ENCODE results near the gene CCND1.
A peak's percentile ranks its signal among the peaks of the same experiment; 100 is the strongest.
"Not testable (repeated sequence)": the region's sequence is repeated elsewhere in the genome, so short reads cannot be mapped to it uniquely, and the experiment has no call there.

Gene CCND1

DNA sequence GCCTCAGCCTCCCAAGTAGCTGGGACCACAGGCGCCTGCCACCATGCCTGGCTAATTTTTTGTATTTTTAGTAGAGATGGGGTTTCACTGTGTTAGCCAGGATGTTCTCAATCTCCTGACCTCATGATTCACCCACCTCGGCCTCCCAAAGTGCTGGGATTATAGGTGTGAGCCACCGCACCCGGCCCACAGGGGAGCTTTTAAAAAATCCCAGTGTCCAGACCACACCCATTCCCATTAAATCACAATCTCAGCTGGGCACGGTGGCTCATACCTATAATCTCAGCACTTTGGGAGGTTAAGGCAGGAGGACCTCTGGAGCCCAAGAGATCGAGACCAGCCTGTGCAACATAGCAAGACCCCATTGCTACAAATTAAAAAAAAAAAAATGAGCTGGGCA lies 55.0 kb downstream of the CCND1 start:
- not testable (repeated sequence) for DNase-seq

DNA sequence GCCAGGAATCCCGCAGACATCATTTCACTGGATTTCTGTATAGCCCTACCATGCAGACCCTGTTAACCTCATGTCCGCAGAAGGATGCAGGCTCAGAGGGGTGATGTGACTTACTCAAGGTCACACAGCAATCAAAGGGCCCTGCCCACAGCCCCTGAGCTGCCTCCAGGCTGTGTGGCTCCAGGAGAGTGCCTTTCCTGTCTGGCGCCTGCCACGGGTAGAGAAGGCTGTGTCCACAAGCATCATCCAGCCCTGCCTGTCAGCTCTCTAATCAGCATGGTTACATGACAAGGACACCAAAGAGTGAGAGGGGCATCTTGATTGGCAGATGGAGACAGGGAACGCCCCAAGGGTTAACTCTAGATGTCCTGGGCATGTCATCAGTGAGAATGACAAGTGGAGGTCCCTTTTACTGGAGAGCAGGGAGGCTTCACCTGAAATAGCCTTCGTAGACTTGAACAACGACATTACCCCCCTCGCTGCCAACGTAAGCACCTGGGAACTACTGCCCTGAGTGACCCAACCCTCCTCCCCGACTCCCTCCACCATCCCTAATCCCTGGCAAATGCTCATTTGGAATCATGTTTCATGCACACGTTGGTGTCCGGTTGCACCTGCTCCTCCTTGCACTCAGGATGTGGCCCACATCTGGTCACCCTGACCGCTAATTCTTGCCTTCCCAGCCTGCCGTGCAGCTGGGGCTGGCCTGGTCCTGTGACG lies 56.0 kb downstream of the CCND1 start:
- no peak for DNase-seq

DNA sequence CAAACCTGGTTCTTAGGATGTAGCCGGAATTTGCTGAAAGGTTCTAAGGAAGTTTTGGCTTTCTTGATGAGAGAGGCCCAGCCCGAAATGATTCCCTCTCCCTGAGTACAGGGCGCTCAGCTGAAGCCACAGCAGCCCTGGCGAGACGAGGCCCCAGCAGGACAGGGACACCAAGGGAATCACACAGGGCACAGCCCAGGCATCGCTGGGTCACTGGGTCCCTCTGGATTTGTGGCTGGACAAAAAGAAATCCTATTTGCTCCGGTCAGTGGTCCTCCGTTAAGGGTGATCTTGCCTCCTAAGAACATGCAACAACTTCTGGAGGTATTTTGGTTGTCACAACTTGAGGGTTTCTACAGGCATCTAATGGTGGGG lies 56.5 kb downstream of the CCND1 start:
- DNase-seq = peak; percentile 39

DNA sequence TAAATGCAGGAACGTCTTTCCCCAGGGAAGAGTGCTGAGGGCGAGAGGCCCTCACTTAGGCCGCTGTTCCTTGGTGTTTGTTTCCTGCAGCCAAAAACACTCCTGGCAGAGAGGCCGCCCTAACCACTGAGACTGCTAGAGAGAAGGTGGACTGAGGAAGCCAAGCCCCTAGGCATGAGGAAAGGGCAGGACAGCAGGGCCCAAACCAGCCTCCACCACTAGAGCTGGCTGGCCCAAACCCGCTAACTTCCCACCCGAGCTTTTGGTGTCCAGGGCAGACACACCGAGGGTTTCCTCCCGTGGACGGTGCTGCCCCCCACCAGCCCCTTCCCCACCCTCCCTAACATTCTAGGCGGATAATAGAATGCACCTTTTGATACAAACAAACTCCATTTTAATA lies 56.9 kb downstream of the CCND1 start:
- DNase-seq = peak; percentile 41

DNA sequence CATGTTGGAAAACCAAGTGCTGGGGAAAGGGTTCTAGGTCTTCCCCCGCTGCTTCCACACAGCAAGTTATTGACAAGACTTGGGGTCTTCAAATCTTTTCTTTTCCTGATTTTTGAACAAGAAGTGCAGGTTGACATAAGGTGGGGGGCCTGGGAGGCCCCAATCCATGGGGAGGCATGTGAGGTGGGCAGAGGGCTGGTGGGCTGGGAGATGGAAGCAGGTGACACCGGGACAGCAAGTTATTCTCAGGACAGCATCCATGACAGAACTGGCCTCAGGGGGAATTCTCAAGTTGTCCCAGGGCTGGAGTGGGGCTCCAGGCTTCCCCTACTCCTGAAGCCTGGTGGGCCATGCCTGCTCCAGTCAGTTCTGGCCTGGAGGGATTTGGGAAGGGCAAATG lies 57.4 kb downstream of the CCND1 start:
- DNase-seq = no peak

DNA sequence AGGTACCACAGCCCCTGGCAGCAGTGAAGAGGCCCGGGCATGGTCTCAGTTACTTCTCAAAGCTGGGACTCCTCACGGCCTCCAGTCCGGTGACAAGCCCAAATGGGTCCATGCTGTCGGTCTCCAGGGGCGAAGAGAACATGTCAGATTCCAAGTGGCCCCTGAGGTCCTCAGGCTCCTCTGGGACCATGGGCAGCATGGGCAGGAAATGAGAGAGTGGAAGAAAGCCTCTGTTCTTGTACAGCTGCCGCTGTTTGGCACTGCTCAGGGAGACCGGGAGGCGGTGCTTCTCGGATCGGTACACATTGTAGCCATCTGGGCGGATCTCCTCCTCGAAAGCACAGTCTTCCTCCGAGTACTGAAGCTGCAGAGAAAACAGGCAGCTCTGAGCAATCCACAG lies 58.3 kb downstream of the CCND1 start:
- DNase-seq = no peak

DNA sequence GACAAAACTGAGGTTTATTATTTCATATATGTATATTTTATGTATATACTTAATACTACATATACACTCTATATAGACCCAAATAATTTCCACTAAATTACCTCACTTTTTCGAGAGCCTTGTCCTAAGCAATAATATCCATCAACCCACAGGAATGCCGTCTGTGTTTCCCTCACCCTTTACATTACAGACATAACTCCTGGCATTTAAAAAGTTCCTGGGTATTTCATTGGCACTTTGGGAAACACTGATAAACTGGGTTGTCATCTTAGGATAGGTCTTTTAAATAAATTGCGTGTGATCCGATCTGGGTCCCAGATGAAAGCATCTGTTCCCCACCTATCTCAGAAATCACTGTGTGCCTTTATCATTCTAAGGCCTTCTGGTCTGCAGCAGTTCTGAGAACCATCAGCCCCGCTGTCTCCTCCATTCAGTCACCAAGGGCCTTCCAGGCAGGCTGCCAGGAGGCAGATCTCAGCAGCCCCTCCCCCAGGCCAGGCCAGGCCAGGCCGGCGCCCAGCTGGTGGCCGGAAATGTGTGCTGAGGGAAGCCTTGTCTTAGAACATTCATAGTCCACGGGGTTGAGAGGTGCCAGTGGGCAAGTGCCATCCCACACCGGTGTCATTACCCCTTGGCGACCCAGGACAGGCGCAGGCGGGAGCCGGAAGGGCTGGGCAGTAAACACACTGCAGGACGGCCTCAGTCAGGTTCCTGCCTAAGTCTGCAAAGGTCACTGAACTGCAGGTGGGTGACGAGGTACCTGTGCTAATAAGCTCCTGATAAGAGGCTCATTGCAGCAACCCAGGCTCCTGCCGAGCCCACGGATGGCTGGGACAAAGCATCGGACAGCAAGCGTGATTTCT lies 59.6 kb downstream of the CCND1 start:
- peak; percentile 92 for DNase-seq

DNA sequence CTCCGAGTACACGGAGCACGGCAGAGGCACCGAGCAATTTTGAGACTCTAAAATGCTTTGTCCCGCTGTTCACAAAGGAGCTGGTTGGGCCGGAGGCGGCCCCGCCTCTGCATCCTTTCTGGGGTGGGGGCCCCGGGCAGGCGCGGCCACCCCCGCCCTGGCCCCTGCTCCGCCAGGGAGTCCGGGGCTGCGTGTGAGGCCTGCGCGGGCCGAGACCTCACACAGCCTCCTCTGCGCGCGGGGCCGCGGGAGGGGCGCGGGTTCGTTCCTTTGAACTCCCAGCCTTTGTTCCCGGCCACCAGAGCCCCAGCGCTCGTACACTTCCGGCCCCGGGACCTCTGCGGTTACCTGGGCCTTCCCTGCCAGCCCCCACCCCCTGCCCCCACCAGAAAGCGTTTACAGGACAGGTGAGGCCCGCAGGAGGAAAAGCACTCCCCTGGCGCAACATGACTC lies 61.3 kb downstream of the CCND1 start:
- DNase-seq = peak; percentile 75

DNA sequence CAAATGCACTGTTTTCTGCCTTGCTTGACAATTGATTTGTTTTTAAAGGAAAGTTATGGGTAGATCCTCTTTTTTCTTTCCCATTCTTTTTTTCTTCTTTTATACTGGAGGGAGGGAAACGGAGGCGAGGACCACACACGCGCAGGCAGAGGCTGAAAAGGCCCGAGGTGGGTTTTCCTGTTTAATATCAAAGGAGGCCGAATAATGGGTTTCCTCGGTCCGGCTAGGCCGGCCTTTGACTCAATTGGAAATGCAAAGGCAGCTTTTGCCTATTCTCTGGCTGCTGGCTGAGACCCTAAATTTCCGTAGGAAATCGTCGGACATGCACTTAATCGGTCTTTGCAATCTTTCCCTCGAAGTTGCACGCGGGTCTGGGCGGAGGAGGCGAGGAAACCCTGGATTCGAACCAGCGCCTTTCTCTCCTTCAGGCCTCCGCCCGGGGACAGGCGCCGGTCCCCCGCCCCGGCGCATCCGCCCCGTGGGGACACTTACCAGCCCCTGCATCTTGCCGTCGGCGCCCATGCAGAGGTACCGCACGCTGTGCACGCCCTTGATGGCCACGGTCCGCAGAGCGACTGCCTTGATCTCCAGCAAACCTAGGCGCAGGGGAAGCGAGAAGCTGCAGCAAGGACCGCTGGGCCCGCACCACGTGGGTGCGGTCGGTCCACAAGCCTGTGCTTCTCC lies 62.0 kb downstream of the CCND1 start:
- no peak for DNase-seq

DNA sequence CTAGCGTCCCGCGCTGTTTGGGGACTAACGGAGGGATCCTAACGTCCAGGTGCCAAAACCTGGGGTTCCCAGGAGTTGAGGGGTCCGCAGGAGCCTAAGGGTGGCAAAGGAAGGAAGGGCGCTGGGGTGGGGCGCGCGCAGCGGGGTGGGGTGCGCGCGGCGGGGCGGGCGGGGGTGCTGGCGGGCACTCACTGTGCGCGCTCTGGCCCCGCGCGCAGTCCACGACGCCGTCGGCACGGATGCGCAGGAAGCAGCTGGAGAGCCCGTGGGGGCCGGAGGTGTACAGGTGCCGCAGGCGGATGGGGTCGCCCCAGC lies 62.5 kb downstream of the CCND1 start:
- DNase-seq = no peak
